Ovary (tissue), 3 donors: ENCODE data around the gene MAP3K7CL.

Experiments
- CTCF ChIP-seq, 3 donors: fragments of 450-650 bp in 2 of 3; fragments of 200-600 bp in 1 of 3; IDR thresholded peaks; one replicate each; pipeline versions ENCODE4 v1.5.1 to v1.8.0; 2016 to 2022; ENCODE audit warnings: antibody characterized with exemption in 3 of 3, mild to moderate bottlenecking in 1 of 3
- EP300 ChIP-seq: sonication (generic); formaldehyde crosslinking; IDR thresholded peaks from one replicate; pipeline ENCODE4 v1.6.1; 2017; ENCODE audit warnings: antibody characterized with exemption
- POLR2A ChIP-seq: fragments of 450-650 bp; IDR thresholded peaks from one replicate; pipeline ENCODE4 v1.6.1; 2017; ENCODE audit warnings: antibody characterized with exemption, mild to moderate bottlenecking, moderate library complexity
- donor health status: DM: no; HTN: no; CAD: no.

GRCh38 chr21:29190923-29191331 lies 60.5 kb downstream of the MAP3K7CL start:
- no peak for TF ChIP-seq CTCF (IDR thresholded peaks at IDR 0.05)
- TF ChIP-seq POLR2A = no peak
- no peak for TF ChIP-seq EP300
